GM21723 (cell line): ENCODE results near the gene DPH1.
A peak's percentile ranks its signal among the peaks of the same experiment; 100 is the strongest.
"Not testable (repeated sequence)": the region's sequence is repeated elsewhere in the genome, so short reads cannot be mapped to it uniquely, and the experiment has no call there.

Experiments used
- ATAC-seq: cut with Tn5 transposase; IDR thresholded peaks from one replicate; pipeline ENCODE4 v1.9.1; 2021; ENCODE audit warnings: mild to moderate bottlenecking, moderate library complexity; ENCODE audit not compliant: unreplicated experiment

The DPH1 gene

GRCh38 chr17:2029911-2030778, at the start of gene DPH1:
Gene DPH1 (plus strand): TSS chr17:2030153. CDS start chr17:2030170, 17 bp downstream.
- ATAC-seq = peak; percentile 78

DNA sequence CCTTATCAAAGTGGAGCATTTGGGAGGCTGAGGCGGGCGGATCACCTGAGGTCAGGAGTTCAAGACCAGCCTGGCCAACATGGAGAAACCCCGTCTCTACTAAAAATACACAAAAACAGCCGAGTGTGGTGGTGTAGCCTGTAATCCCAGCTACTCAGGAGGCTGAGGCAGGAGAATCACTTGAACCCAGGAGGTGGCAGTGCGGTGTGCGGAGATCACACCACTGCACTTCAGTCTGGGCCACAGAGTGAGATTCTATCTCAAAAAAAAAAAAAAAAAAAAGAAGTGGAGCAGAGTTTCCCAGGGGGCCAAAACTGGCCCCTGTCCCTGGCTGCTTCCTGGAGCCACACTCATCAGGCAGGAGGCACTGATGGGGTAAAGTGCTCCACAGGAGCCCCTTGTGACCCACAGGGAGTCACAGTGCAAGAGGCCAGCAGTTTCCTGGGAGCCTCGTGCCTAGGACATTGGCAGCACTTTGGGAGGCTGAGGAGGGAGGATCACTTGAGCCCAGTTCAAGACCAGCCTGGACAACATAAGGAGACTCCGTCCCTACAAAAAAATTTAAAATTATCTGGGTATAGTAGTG, 49.2 kb upstream of the DPH1 start:
- no peak for ATAC-seq

DNA sequence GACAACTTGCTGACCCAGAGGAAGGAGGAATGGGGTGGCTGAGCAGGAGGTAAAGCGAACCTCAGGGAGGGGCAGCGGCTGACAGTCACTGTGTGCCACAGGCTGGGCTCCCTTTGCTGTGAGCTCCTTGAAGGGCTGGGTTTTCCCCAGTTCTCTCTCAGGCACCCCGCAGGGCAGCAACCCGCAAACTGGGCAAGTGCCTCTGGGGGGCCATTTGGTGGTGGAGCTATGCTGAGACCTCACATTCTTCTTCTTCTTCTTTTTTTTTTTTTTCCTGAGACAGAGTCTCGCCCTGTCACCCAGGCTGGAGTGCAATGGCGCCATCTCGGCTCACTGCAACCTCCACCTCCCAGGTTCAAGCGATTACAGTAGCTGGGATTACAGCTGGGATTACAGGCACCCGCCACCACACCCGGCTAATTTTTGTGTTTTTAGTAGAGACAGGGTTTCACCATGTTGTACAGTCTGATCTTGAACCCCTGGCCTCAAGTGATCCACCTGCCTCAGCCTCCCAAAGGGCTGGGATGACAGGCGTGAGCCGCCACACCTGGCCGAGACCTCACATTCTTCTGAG, 47.1 kb upstream of the DPH1 start:
- not testable (repeated sequence) for ATAC-seq

- ATAC-seq = no peak
Measured at GRCh38 chr17:1985093-1985492, 44.9 kb upstream of the DPH1 start.

DNA sequence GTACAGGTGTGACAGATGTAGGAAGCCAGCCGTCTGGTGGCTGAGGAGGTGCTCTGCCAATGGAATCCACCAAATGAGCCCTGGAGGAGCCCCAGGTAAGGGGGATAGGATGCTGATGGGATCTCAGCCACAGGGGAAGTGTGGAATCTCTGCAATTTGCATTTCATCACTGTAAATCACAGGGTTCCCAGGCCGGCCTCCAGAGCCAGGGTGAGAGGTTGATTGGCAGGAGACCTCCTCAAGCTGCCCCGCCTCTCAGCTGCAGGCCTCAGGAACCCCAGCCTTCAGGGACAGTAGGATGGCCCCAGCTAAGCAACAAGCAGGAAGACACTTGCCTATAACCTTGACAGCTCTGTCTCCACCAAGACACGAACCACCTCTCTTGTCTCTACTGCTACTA, 44.3 kb upstream of the DPH1 start:
- ATAC-seq = no peak

DNA sequence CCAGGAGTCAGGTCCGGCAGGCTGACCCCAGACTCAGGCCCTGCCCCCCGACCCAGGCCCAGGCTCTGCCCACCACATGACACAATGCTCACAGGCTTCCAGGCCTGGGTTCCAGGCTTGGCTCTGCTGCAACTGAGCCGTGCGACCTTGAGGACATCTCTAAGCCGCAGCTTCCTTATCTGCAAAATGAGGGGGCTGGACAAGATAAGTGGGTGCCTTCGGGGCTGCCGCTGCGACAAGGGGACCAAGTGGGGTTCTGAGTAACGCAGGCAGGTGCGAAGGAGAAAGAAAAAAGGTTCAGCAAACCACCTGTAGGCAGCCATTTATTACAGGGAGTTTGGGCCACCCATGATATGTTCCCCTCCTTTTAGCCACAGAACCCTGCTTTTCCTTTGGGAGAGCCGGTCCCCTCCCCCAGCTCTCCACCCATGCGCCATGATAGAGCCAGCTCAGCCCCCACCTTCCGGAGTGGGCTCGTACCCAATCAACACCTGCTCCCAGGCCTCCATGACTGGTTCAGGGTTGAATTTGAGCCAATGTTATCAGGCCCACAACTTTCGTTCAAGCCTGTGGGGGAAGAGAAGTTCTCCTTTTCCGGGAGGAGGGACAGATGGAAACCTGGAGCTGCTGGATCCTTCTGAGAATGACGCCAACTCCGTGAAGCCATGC, 43.0 kb upstream of the DPH1 start:
- no peak for ATAC-seq

DNA sequence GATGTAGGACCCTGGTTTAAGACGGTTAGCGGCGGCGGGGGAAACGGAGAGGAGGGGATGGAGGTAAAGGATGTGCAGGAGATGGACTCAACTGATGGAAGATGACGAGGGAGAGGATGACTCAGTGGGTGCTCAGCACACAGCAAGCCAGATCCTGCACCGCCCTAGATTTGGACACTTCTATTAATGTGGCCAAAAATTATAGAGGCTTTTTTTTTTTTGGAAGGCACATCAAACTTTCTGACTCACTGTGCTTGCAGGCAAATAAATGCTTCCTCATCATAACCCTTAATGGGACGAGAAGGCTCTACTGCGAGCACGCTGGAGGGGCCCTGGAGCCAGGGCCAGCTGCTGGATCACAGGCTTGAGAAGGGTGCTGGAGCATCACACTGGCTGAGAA, 40.8 kb upstream of the DPH1 start:
- ATAC-seq = no peak

- no peak for ATAC-seq
Measured at GRCh38 chr17:1992541-1992940, 37.4 kb upstream of the DPH1 start.

DNA sequence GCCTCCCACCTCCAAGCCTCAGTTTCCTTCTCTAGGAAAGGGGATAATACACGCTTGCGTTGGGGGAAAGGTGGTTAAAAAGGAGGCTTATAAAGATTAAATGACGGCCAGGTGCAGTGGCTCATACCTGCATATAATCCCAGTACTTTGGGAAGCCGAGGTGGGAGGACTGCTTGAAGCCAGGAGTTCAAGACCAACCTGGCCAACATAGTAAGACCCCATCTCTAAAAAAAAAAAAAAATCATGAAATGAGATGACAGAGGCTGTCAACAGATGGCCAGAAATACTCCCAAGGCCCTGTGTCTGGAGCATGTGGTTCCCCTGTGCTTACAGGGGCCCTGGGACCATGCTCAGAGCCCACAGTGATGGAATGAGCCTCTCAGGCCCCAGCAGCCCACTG, 35.2 kb upstream of the DPH1 start:
- ATAC-seq = no peak

- ATAC-seq = no peak
Measured at GRCh38 chr17:1995321-1995892, 34.5 kb upstream of the DPH1 start.

DNA sequence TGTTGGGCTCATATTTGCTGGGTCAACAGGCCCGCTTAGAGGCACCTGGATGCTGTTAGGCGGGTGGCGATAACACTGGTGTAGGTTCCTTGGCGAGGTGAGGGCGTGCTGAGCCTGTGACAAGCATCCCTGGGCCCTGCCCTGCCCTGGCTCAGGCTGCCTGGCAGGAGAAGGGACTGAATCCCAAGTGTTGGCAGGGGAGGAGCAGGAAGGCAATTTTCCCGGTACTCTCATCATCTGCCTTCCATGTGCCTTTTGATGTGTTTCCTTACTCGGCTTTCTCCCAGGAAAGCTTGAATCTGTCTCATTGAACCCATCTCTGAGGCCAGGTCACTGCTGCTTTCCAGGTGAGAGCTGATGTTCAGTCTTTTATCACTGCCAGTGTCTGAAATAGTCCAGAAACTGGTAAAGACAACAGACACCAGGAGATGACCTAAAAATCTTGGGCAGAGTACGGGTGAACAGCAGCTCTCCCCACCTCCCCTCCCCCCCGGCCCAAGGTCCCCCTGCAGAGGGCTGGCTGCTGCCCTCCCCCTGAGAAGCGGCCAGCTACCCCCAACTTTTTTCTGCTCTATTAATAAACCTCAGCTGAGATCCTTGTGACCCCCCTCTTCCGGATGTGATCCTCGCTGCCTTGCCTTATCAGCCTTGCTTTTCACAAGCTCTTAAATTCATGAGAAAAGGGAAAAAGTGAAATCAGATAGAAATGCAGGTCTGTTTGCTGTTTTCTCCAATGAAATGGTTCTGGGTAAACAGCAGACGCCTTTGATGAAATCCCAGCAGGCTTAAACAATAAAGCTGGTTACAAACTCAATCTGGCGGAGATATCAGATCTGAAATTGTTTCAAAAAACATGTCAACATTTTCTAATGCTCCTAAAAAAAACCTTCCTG, 33.8 kb upstream of the DPH1 start:
- no peak for ATAC-seq

DNA sequence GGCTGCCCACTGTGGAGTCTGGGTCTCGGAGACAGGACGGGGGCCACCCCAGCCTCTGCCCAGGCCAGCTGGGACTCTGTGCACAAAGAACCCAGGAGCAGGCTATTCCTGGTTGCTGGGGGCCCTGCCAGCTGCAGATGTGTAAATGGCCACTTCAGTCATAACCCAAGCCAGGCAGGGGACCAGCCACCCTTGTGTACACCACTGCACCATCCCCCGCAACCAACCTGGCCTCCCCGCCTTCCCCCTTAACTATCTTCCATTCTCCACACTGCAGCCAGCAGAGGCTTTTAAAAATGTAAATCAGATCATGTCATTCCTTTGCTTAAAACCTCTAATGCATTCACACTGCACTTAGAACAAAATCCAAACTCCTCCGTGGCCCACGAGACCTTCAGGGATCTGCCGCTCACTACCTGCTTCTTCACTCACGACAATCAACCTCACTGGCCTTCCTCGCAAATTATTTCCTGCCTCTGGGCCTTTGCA, 33.1 kb upstream of the DPH1 start:
- no peak for ATAC-seq

DNA sequence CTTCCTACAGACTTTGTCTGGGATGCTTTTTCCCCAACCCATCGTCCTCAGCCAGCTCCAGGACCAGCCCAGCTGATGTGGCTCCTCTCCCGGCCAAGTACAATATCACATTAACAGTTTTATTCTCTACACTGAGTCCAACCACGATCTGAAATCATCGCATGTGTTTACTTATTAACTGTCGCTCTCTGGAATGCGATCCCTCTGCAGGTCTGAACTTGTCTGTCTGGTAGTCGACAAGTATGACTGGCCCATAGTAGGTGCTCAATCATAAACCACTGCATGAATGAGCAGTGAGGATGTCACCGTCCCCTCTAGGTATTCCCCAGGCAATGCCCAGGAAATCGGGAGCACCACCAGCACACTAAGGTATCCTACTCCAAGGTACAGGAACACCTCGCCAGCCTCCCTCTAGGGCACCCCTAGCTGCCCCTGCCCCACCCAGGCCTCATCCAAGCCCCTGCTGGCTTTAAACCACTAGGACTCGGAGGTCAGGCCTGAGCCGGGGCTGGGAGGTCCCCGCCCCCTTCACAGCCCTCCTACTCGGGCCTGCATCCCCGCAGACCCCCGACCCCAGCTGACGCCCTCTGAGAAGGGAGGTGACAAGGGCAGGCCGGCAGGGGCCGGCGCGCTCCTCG, 32.5 kb upstream of the DPH1 start:
- ATAC-seq = no peak

- ATAC-seq = no peak
Measured at GRCh38 chr17:1997927-1998742, 31.8 kb upstream of the DPH1 start.

DNA sequence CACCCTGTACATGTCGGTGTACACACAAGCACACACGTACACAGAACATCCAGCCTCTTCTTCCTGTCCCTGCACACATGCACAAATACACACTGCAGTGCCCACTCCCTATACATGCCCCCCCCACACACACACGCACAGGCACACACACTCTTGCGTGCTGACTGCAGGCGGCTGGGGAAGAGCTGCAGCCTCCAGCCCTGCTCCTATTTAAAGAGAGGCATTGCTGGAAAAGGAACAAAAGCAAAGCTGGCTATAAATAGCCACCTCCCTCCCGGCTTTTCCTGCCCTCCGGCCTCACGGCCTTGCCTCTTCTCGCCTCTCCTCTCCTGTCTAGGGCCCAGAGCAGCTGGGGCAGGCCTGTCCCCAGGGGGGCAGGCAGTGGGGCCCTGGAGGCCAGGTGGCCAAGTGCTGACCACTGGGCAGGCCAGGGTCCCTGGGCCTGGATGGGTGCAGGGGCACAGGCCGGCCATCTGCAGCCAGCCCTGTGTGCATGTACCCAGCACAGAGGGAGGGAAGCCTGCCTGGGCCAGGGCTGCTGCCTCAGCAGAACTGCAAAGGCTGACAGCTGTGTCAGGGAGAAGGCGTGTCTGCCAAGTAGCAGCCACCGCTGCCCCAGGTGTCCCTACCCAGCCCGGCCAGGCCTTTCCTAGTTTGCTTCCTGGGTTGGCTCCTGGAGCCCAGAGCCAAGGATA, 30.2 kb upstream of the DPH1 start:
- ATAC-seq = no peak

- ATAC-seq = no peak
Measured at GRCh38 chr17:2002767-2003329, 27.1 kb upstream of the DPH1 start.

- no peak for ATAC-seq
Measured at GRCh38 chr17:2003525-2003924, 26.4 kb upstream of the DPH1 start.

DNA sequence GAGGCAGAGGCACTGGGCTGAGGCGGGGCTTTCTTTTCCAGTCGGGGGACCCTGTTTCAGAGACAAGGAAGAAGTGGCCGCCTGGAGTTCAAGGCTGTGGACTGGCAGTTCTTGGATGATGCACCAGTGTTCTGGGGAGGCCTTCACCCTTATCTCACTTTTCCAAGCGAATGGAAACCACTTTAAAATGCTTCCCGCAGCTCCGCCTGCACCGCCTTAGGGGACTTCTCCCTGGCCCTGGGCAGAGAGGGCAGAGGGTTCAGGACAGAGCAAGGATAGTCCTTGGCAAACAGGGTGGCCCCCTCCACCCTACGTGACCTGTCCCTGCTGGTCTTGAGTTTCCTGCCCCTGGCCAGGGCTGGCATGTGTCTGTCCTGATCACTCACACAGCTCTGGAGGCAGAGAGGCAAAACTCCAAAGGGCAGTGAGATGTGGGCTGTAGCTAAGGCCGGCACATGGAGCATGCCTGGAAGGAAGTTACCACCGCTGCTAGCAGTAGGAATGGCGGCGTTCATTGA, 25.5 kb upstream of the DPH1 start:
- ATAC-seq = no peak
